PFSK-1 (cell line): ENCODE results near the gene GYG2.

Experiments
- FOXP2 ChIP-seq: optimal IDR thresholded peaks from 2 replicates; pipeline ENCODE3; 2011; ENCODE audit warnings: borderline replicate concordance, control low read depth, inconsistent platforms; ENCODE audit not compliant: insufficient read depth; ENCODE audit errors: extremely low read length, extremely low read depth
- POLR2AphosphoS5 ChIP-seq: IDR thresholded peaks from 2 replicates; pipeline ENCODE4 v1.6.1; 2012; ENCODE audit warnings: low read depth, mild to moderate bottlenecking, control low read depth, low read length, moderate library complexity

DNA sequence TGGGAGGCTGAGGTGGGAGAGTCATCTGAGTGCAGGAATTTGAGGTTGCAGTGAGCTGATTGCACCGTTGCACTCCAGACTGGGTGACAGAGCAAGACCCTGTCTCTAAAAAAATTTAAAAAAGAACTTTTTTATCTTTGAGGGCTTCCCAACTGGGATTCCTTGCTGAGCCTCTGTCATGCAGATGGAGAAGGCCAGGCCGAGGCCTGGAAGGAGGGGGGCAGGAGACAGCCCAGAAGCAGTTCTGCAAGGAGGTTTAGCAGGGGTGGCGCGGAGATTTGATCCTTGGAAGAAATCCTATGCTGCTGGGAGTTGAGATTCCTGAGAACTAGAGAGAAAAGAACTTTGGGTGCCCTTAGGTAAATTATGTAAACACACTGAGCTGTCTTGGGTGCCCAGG lies 102.9 kb downstream of the GYG2 start:
- TF ChIP-seq FOXP2 (no peak), POLR2AphosphoS5 (no peak)
